Neuron (in vitro differentiated cells): Measurements from ENCODE around the gene OR2AE1.

Experiments used
- H2AFZ ChIP-seq: one replicate; pipeline ENCODE4 v1.6.1; 2013; ENCODE audit warnings: low read depth, mild to moderate bottlenecking, inconsistent platforms, low read length, moderate library complexity
- H3K27me3 ChIP-seq: one replicate; pipeline ENCODE4 v1.6.1; 2013; ENCODE audit warnings: low read length; ENCODE audit not compliant: insufficient read depth
- H3K36me3 ChIP-seq: one replicate; pipeline ENCODE4 v1.6.1; 2013; ENCODE audit warnings: low read length; ENCODE audit not compliant: insufficient read depth
- H3K4me1 ChIP-seq: one replicate; pipeline ENCODE4 v1.6.1; 2013; ENCODE audit warnings: low read length; ENCODE audit not compliant: insufficient read depth
- H3K4me3 ChIP-seq: 2 replicates; pipeline ENCODE4 v1.5.1; 2013; ENCODE audit warnings: mild to moderate bottlenecking, low read length, moderate library complexity
- H3K9me3 ChIP-seq: one replicate; pipeline ENCODE4 v1.6.1; 2013; ENCODE audit warnings: low read length

Gene OR2AE1

GRCh38 chr7:99842926-99843325 lies 33.9 kb downstream of the OR2AE1 start:
- peaks cover 2% of the 10 kb centered on the region for H3K4me1 ChIP-seq
- peaks cover 23% of the 10 kb centered on the region for H3K27me3 ChIP-seq
- no peak overlapping the region for H2AFZ ChIP-seq
- H3K4me3 ChIP-seq, result no peak overlapping the region
- H3K9me3 ChIP-seq, result no peaks in the 10 kb centered on the region
- H3K36me3 ChIP-seq, result no peaks in the 10 kb centered on the region

- H3K4me1 ChIP-seq, result peaks cover 2% of the 10 kb centered on the region
- H3K4me3 ChIP-seq, result no peak overlapping the region
- H3K9me3 ChIP-seq, result no peaks in the 10 kb centered on the region
- no peaks in the 10 kb centered on the region for H3K36me3 ChIP-seq
- peaks cover 23% of the 10 kb centered on the region for H3K27me3 ChIP-seq
- H2AFZ ChIP-seq, result no peak overlapping the region
Measured at GRCh38 chr7:99840136-99840869, 36.5 kb downstream of the OR2AE1 start.

- peaks cover 23% of the 10 kb centered on the region for H3K27me3 ChIP-seq
- no peak overlapping the region for H2AFZ ChIP-seq
- H3K4me1 ChIP-seq, result peaks cover 2% of the 10 kb centered on the region
- H3K4me3 ChIP-seq, result no peak overlapping the region
- no peaks in the 10 kb centered on the region for H3K36me3 ChIP-seq
- H3K9me3 ChIP-seq, result no peaks in the 10 kb centered on the region
Measured at GRCh38 chr7:99839287-99840021, 37.4 kb downstream of the OR2AE1 start.

GRCh38 chr7:99837649-99838361 lies 39.0 kb downstream of the OR2AE1 start:
- H3K4me1 ChIP-seq, result peaks cover 2% of the 10 kb centered on the region
- H3K36me3 ChIP-seq, result no peaks in the 10 kb centered on the region
- no peak overlapping the region for H2AFZ ChIP-seq
- peaks cover 17% of the 10 kb centered on the region for H3K27me3 ChIP-seq
- no peaks in the 10 kb centered on the region for H3K9me3 ChIP-seq
- H3K4me3 ChIP-seq, result no peak overlapping the region

GRCh38 chr7:99835189-99835588 lies 41.6 kb downstream of the OR2AE1 start:
- H3K4me3 ChIP-seq, result no peak overlapping the region
- H3K27me3 ChIP-seq, result peaks cover 11% of the 10 kb centered on the region
- peaks cover 2% of the 10 kb centered on the region for H3K4me1 ChIP-seq
- no peak overlapping the region for H2AFZ ChIP-seq
- H3K36me3 ChIP-seq, result no peaks in the 10 kb centered on the region
- H3K9me3 ChIP-seq, result no peaks in the 10 kb centered on the region

GRCh38 chr7:99834382-99834781 lies 42.5 kb downstream of the OR2AE1 start:
- no peak overlapping the region for H3K4me3 ChIP-seq
- peaks cover 1% of the 10 kb centered on the region for H3K4me1 ChIP-seq
- no peaks in the 10 kb centered on the region for H3K9me3 ChIP-seq
- no peak overlapping the region for H2AFZ ChIP-seq
- peaks cover 11% of the 10 kb centered on the region for H3K27me3 ChIP-seq
- no peaks in the 10 kb centered on the region for H3K36me3 ChIP-seq

GRCh38 chr7:99833289-99833877 lies 43.5 kb downstream of the OR2AE1 start:
- H3K9me3 ChIP-seq, result no peaks in the 10 kb centered on the region
- H3K27me3 ChIP-seq, result peaks cover 5% of the 10 kb centered on the region
- H3K36me3 ChIP-seq, result no peaks in the 10 kb centered on the region
- no peaks in the 10 kb centered on the region for H3K4me1 ChIP-seq
- H2AFZ ChIP-seq, result no peak overlapping the region
- no peak overlapping the region for H3K4me3 ChIP-seq

GRCh38 chr7:99831595-99831994 lies 45.2 kb downstream of the OR2AE1 start:
- H3K4me1 ChIP-seq, result no peaks in the 10 kb centered on the region
- H2AFZ ChIP-seq, result no peak overlapping the region
- H3K27me3 ChIP-seq, result peaks cover 3% of the 10 kb centered on the region
- no peaks in the 10 kb centered on the region for H3K9me3 ChIP-seq
- H3K36me3 ChIP-seq, result no peaks in the 10 kb centered on the region
- H3K4me3 ChIP-seq, result no peak overlapping the region

- Histone ChIP-seq H3K36me3 (no peaks in the 10 kb centered on the region), H3K9me3 (no peaks in the 10 kb centered on the region), H3K4me3 (no peak overlapping the region), H3K27me3 (peaks cover 3% of the 10 kb centered on the region), H3K4me1 (no peaks in the 10 kb centered on the region), H2AFZ (no peak overlapping the region)
Measured at GRCh38 chr7:99829524-99830160, 47.2 kb downstream of the OR2AE1 start.

- H2AFZ ChIP-seq, result no peak overlapping the region
- no peak overlapping the region for H3K4me3 ChIP-seq
- no peaks in the 10 kb centered on the region for H3K36me3 ChIP-seq
- H3K4me1 ChIP-seq, result no peaks in the 10 kb centered on the region
- H3K9me3 ChIP-seq, result no peaks in the 10 kb centered on the region
- H3K27me3 ChIP-seq, result peaks cover 3% of the 10 kb centered on the region
Measured at GRCh38 chr7:99828811-99829210, 48.0 kb downstream of the OR2AE1 start.

- Histone ChIP-seq H3K36me3 (no peaks in the 10 kb centered on the region), H3K4me3 (no peak overlapping the region), H3K4me1 (no peaks in the 10 kb centered on the region), H3K9me3 (no peaks in the 10 kb centered on the region), H3K27me3 (peaks cover 3% of the 10 kb centered on the region), H2AFZ (no peak overlapping the region)
Measured at GRCh38 chr7:99827040-99827778, 49.6 kb downstream of the OR2AE1 start.
